Measurements from ENCODE around the gene TECPR2.

GRCh38 chr14:102440392-102440791, 77.7 kb downstream of the TECPR2 start:
- TF ChIP-seq FOXM1 (IDR thresholded peaks at IDR 0.05; ENCODE audit: borderline replicate concordance) (no peak), NFRKB (IDR thresholded peaks at IDR 0.05) (no peak), TARDBP (IDR thresholded peaks at IDR 0.05) (no peak), L3MBTL2 (conservative IDR thresholded peaks at IDR 0.05) (no peak), SUZ12 (IDR thresholded peaks at IDR 0.05) (no peak), ZNF384 (IDR thresholded peaks at IDR 0.05) (no peak), ARNT (IDR thresholded peaks at IDR 0.05) (no peak), ELF4 (IDR thresholded peaks at IDR 0.05) (no peak), LEF1 (IDR thresholded peaks at IDR 0.05; ENCODE audit: borderline replicate concordance) (no peak), FOXA1 (IDR thresholded peaks at IDR 0.05) (no peak), SP1 (IDR thresholded peaks at IDR 0.05) (no peak), BHLHE40 (IDR thresholded peaks at IDR 0.05; ENCODE audit: borderline replicate concordance) (no peak), CTBP1 (IDR thresholded peaks at IDR 0.05; ENCODE audit: borderline replicate concordance) (no peak)

Data from HEK293T (cell line).